Adipocyte (in vitro differentiated cells): ENCODE measurements around the gene KRT25.
"Not testable (repeated sequence)": the region's sequence is repeated elsewhere in the genome, so short reads cannot be mapped to it uniquely, and the experiment has no call there.

ENCODE experiments used
- DNase-seq: peaks from one replicate; pipeline ENCODE4 v3.0.0-alpha.2; 2015; ENCODE audit warnings: low read depth
- H3K27me3 ChIP-seq: replicated peaks from 2 replicates; pipeline ENCODE4 v1.7.0; 2013; ENCODE audit warnings: mild to moderate bottlenecking, low read length, moderate library complexity; ENCODE audit not compliant: control insufficient read depth, insufficient read depth
- H3K36me3 ChIP-seq: 2 replicates; pipeline ENCODE4 v1.7.0; 2013; ENCODE audit warnings: low read length, mild to moderate bottlenecking, moderate library complexity; ENCODE audit not compliant: control insufficient read depth, insufficient read depth, severe bottlenecking
- H3K4me1 ChIP-seq: 2 replicates; pipeline ENCODE4 v1.7.0; 2013; ENCODE audit warnings: mild to moderate bottlenecking, low read length, moderate library complexity; ENCODE audit not compliant: control insufficient read depth, insufficient read depth
- H3K4me3 ChIP-seq: 2 replicates; pipeline ENCODE4 v1.7.0; 2013; ENCODE audit warnings: mild to moderate bottlenecking, low read length, moderate library complexity
- H3K9ac ChIP-seq: 2 replicates; pipeline ENCODE4 v1.7.0; 2013; ENCODE audit warnings: mild to moderate bottlenecking, low read length, moderate library complexity
- H3K9me3 ChIP-seq: 2 replicates; pipeline ENCODE4 v1.7.0; 2013; ENCODE audit warnings: mild to moderate bottlenecking, low read length, moderate library complexity; ENCODE audit not compliant: control insufficient read depth

Gene KRT25

GRCh38 chr17:40751065-40751464 is 4.1 kb downstream of the KRT25 start:
- peaks cover 2% of the 10 kb centered on the region for H3K9me3 ChIP-seq
- DNase-seq, result no peak
- H3K4me3 ChIP-seq, result no peak overlapping the region
- no peak overlapping the region for H3K9ac ChIP-seq
- no peaks in the 10 kb centered on the region for H3K4me1 ChIP-seq
- no peaks in the 10 kb centered on the region for H3K36me3 ChIP-seq
- peaks cover 18% of the 10 kb centered on the region for H3K27me3 ChIP-seq

DNA sequence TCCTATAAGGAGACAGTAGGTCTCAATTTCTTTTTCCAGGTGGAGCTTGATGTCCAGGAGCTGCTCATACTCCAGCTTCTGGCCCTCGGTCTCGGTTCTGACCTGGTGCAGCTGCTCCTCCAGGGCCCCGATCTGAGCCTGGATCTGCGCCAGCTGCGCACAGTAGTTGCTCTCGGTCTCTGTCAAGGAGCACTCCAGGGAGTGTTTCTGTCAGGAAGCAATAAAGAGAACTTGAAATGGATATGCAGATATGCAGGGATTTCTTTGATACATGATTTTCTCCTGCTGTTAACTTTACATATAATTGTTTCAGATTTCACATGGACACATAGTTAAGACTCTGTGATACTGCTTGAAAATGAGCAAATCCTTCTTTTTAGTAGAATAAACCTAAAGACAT is 4.7 kb downstream of the KRT25 start:
- H3K9ac ChIP-seq, result no peak overlapping the region
- H3K4me3 ChIP-seq, result no peak overlapping the region
- no peak for DNase-seq
- no peaks in the 10 kb centered on the region for H3K4me1 ChIP-seq
- H3K9me3 ChIP-seq, result peaks cover 2% of the 10 kb centered on the region
- no peaks in the 10 kb centered on the region for H3K36me3 ChIP-seq
- H3K27me3 ChIP-seq, result peaks cover 18% of the 10 kb centered on the region

GRCh38 chr17:40748666-40749065 is 6.5 kb downstream of the KRT25 start:
- H3K4me1 ChIP-seq, DNase-seq, H3K9ac ChIP-seq, H3K36me3 ChIP-seq, H3K9me3 ChIP-seq, H3K4me3 ChIP-seq: not testable (repeated sequence)
- peaks cover 18% of the 10 kb centered on the region for H3K27me3 ChIP-seq

DNA sequence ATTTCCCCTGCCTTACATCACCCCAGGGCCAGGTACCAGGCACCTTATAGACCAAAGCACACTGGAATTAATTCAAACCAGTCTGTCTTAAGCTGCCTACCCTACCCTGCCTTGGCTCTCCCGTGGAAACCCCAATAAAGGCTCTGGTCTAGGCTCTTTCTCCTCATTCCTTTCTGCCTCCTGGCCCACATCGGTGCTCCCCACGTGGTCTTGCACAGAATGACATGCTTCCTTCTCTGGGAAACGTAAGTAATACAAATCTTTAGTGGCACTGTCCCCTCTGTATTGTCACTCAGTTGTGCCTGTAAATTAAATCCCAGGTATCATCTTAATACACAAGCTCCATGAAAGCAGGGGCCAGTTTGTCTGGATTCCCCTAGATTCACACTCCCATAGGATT is 16.6 kb downstream of the KRT25 start:
- Histone ChIP-seq H3K9me3 (peaks cover 23% of the 10 kb centered on the region), H3K4me1 (no peaks in the 10 kb centered on the region), H3K36me3 (no peaks in the 10 kb centered on the region), H3K27me3 (peaks cover 14% of the 10 kb centered on the region), H3K4me3 (no peak overlapping the region), H3K9ac (no peak overlapping the region)
- DNase-seq, result no peak

GRCh38 chr17:40735016-40735415 is 20.1 kb downstream of the KRT25 start:
- H3K4me3 ChIP-seq, result no peak overlapping the region
- peaks cover 4% of the 10 kb centered on the region for H3K9me3 ChIP-seq
- H3K27me3 ChIP-seq, result peaks cover 8% of the 10 kb centered on the region
- no peak overlapping the region for H3K9ac ChIP-seq
- no peak for DNase-seq
- no peaks in the 10 kb centered on the region for H3K4me1 ChIP-seq
- no peaks in the 10 kb centered on the region for H3K36me3 ChIP-seq

GRCh38 chr17:40734018-40734417 is 21.1 kb downstream of the KRT25 start:
- Histone ChIP-seq H3K9me3 (peaks cover 4% of the 10 kb centered on the region), H3K36me3 (no peaks in the 10 kb centered on the region), H3K4me3 (no peak overlapping the region), H3K27me3 (peaks cover 4% of the 10 kb centered on the region), H3K9ac (no peak overlapping the region), H3K4me1 (no peaks in the 10 kb centered on the region)
- no peak for DNase-seq

DNA sequence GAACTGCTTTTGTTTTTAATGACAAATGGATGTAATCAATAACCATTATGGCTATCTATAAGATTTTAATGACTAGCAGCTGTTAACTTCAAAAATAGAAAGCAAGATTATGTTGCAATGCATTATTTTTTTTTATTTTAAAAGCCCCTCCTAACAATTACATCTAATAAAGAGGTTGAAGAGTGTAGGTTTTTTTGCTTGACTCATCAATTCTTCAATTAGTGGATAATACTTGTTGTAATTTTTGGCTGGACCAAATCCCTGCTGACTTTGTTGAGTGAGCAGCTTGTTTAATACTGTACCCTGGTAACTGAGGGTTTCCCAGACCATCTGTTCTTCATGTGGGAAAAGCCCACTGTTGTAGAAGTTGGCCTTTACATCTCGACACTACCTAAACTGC is 24.2 kb downstream of the KRT25 start:
- H3K9ac ChIP-seq, result no peak overlapping the region
- H3K27me3 ChIP-seq, result no peaks in the 10 kb centered on the region
- DNase-seq, result no peak

DNA sequence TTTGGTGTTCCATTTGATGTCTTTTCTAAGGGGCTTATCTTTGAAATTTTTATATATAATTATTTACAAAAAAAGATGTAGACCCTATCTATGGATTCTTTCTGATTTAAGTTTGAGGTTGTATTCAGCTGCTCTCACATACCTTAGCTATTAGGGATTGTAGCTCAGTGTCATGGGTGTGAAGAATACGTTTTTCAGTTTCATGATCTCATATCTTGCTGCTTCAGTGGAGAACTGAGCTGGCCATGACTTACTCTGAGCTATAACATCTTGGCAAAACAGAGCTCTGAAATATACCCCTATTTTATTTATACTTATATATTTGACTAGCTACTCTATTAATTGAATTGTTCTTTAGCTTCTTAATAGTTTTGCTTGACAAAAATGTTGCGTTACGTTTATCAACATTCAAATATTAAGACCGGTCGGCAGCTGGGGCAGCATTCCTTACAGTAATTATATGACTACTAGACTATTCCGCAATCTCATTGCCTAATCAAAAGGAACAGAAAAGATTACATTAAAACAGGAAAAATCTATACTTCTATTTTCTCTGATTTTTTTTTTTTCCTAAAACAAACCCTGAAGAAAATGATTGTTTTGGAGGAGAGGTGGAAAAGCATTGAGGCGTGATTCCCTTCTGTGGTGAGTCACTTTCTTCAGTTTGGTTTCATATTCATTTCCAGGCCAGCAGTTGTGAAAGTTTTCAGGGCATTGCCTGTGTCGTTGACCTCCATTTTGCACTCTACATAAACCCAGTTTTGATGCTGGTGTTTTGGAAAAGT is 27.5 kb downstream of the KRT25 start:
- Histone ChIP-seq H3K4me1 (peaks cover 21% of the 10 kb centered on the region), H3K9me3 (no peaks in the 10 kb centered on the region), H3K9ac (peak overlapping the region; percentile 55), H3K4me3 (peak overlapping the region; percentile 58), H3K36me3 (no peaks in the 10 kb centered on the region), H3K27me3 (no peaks in the 10 kb centered on the region)
- DNase-seq, result peak; percentile 52

More for the DNA sequence above, 24.2 kb downstream of the KRT25 start:
- Histone ChIP-seq H3K36me3 (no peaks in the 10 kb centered on the region), H3K9me3 (peaks cover 4% of the 10 kb centered on the region), H3K4me1 (peaks cover 14% of the 10 kb centered on the region), H3K4me3 (no peak overlapping the region)

- H3K4me3 ChIP-seq, result no peak overlapping the region
- H3K4me1 ChIP-seq, result peaks cover 26% of the 10 kb centered on the region
- no peaks in the 10 kb centered on the region for H3K9me3 ChIP-seq
- no peaks in the 10 kb centered on the region for H3K36me3 ChIP-seq
- DNase-seq, result no peak
- no peaks in the 10 kb centered on the region for H3K27me3 ChIP-seq
- H3K9ac ChIP-seq, result peak overlapping the region; percentile 55
These were observed 28.2 kb downstream of the KRT25 start for GRCh38 chr17:40726919-40727318.

GRCh38 chr17:40724656-40725055 is 30.5 kb downstream of the KRT25 start:
- H3K36me3 ChIP-seq, result no peaks in the 10 kb centered on the region
- no peaks in the 10 kb centered on the region for H3K9me3 ChIP-seq
- H3K9ac ChIP-seq, result no peak overlapping the region
- H3K27me3 ChIP-seq, result no peaks in the 10 kb centered on the region
- DNase-seq, result no peak
- no peak overlapping the region for H3K4me3 ChIP-seq
- H3K4me1 ChIP-seq, result peaks cover 33% of the 10 kb centered on the region

DNA sequence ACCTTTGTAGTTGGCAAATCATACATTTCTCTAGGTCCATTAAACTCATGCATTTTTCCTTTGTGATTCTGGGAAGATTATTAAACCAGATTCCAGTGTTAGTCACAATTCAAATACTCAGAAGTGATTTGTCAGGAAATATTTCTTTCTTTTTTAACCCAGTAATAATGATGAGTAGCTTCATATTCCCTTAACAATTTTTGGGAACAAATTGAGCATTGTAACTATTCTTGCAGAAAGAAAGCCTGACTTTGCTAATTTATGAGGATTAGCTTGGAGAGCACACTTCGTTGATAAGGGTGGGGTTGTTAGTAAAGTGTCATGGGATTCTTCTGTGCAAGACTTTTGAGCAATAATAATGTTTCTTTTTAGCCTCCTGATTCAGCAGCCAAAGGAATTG is 32.9 kb downstream of the KRT25 start:
- no peak overlapping the region for H3K4me3 ChIP-seq
- no peak for DNase-seq
- H3K36me3 ChIP-seq, result no peaks in the 10 kb centered on the region

DNA sequence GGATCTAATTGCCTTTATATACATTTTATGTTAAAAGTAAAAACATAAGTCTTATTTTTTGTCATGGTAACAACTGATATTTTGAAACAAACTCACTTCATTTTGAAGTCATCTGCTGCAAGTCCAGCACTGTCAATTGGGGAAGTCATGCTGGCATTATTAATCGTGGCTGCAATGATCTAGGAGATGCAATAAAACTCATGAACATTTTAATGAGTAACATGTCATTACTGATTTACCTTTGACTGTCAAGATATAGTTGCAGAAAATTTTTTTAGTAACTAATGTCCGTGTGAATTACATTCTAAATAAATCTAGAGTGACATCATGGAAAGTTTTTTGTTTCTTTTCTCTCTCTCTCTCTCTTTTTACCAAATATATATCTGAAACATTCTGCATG is 34.2 kb downstream of the KRT25 start:
- Histone ChIP-seq H3K36me3 (no peaks in the 10 kb centered on the region), H3K27me3 (no peaks in the 10 kb centered on the region), H3K9ac (no peak overlapping the region), H3K4me3 (no peak overlapping the region), H3K4me1 (peaks cover 19% of the 10 kb centered on the region), H3K9me3 (no peaks in the 10 kb centered on the region)
- no peak for DNase-seq

More for the DNA sequence above, 32.9 kb downstream of the KRT25 start:
- Histone ChIP-seq H3K9ac (no peak overlapping the region), H3K27me3 (no peaks in the 10 kb centered on the region), H3K4me1 (peaks cover 27% of the 10 kb centered on the region), H3K9me3 (no peaks in the 10 kb centered on the region)
